ENCODE data around the gene AFP.
"Not testable (repeated sequence)": the region's sequence is repeated elsewhere in the genome, so short reads cannot be mapped to it uniquely, and the experiment has no call there.

Gene AFP

GRCh38 chr4:73435984-73436383 is at the start of gene AFP:
TSS of gene AFP (plus strand) at chr4:73436221. CDS start at chr4:73436263, 42 bp downstream.
- no peak for DNase-seq

- DNase-seq, result no peak
These were observed 48.5 kb upstream of the AFP start for GRCh38 chr4:73387552-73387951.

- no peak for DNase-seq
These were observed 47.1 kb upstream of the AFP start for GRCh38 chr4:73388887-73389286.

GRCh38 chr4:73389663-73390062 is 46.4 kb upstream of the AFP start:
- DNase-seq, result not testable (repeated sequence)

GRCh38 chr4:73391774-73392173 is 44.2 kb upstream of the AFP start:
- DNase-seq, result no peak

- DNase-seq, result no peak
These were observed 43.1 kb upstream of the AFP start for GRCh38 chr4:73392936-73393335.

- no peak for DNase-seq
These were observed 39.7 kb upstream of the AFP start for GRCh38 chr4:73396304-73396703.

GRCh38 chr4:73396993-73397972 is 38.7 kb upstream of the AFP start:
- DNase-seq, result no peak

GRCh38 chr4:73401412-73401811 is 34.6 kb upstream of the AFP start:
- DNase-seq, result no peak

GRCh38 chr4:73404042-73404441 is 32.0 kb upstream of the AFP start, which contains the start of gene ALB:
TSS of gene ALB (plus strand) at chr4:73404287. CDS start at chr4:73404328, 41 bp downstream.
- DNase-seq, result no peak

GRCh38 chr4:73404457-73404856 is 31.6 kb upstream of the AFP start:
- DNase-seq, result no peak

GRCh38 chr4:73405138-73405537 is 30.9 kb upstream of the AFP start:
- DNase-seq, result no peak

GRCh38 chr4:73406548-73406875 is 29.5 kb upstream of the AFP start:
- DNase-seq, result no peak

GRCh38 chr4:73407227-73407673 is 28.8 kb upstream of the AFP start:
- no peak for DNase-seq

GRCh38 chr4:73408181-73408867 is 27.7 kb upstream of the AFP start:
- no peak for DNase-seq

GRCh38 chr4:73409012-73409862 is 26.8 kb upstream of the AFP start:
- DNase-seq, result no peak

GRCh38 chr4:73409978-73410548 is 26.0 kb upstream of the AFP start:
- no peak for DNase-seq

GRCh38 chr4:73410916-73411730 is 24.9 kb upstream of the AFP start:
- no peak for DNase-seq

- no peak for DNase-seq
These were observed 24.1 kb upstream of the AFP start for GRCh38 chr4:73411731-73412414.

- no peak for DNase-seq
These were observed 22.7 kb upstream of the AFP start for GRCh38 chr4:73413294-73413755.

- no peak for DNase-seq
These were observed 21.1 kb upstream of the AFP start for GRCh38 chr4:73414936-73415271.
